ENCODE results near the gene LGI4.

The LGI4 gene

DNA sequence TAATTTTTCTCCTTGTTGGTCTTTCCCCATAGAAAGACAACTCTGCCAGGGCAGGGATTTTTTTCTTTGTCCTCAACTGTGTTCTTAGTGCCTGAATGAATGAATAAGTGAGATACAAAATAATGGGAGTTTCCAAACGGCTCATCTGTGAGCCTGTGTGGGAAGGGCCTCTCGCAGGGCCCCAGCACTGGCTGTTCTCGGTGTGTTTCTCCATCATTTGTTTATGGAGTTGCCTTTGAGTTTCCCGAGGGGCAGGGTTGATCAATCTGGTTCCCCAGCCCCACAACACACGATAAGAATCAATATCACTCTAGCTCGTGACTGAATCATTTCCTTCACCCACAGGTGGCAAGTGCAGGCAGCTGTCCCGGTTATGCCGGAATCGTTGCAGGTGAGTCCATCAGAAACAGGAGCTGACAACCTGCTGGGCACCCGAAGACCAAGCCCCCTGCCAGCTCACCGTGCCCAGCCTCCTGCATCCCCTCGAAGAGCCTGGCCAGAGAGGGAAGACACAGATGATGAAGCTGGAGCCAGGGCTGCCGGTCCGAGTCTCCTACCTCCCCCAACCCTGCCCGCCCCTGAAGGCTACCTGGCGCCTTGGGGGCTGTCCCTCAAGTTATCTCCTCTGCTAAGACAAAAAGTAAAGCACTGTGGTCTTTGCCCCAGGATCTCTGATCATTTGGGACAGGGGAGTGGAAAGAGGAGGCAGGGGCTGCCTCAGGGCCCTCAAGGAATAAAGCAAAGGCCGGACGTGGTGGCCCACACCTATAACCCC is 34.5 kb upstream of the LGI4 start:
- peaks cover 34% of the 10 kb centered on the region for H3K9me3 Mint-ChIP-seq
- TF ChIP-seq, protein P1, sequence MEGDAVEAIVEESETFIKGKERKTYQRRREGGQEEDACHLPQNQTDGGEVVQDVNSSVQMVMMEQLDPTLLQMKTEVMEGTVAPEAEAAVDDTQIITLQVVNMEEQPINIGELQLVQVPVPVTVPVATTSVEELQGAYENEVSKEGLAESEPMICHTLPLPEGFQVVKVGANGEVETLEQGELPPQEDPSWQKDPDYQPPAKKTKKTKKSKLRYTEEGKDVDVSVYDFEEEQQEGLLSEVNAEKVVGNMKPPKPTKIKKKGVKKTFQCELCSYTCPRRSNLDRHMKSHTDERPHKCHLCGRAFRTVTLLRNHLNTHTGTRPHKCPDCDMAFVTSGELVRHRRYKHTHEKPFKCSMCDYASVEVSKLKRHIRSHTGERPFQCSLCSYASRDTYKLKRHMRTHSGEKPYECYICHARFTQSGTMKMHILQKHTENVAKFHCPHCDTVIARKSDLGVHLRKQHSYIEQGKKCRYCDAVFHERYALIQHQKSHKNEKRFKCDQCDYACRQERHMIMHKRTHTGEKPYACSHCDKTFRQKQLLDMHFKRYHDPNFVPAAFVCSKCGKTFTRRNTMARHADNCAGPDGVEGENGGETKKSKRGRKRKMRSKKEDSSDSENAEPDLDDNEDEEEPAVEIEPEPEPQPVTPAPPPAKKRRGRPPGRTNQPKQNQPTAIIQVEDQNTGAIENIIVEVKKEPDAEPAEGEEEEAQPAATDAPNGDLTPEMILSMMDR (IDR thresholded peaks at IDR 0.05), result no peak
- peak overlapping the region; percentile 8 for H3K27ac Mint-ChIP-seq
- peaks cover 40% of the 10 kb centered on the region for H3K36me3 Mint-ChIP-seq (ENCODE audit: low read depth)
- peaks cover 4% of the 10 kb centered on the region for H3K27me3 Mint-ChIP-seq (ENCODE audit: low read depth, poor library complexity)
- H3K4me1 Mint-ChIP-seq, result no peaks in the 10 kb centered on the region
- DNase-seq, result no peak
- H3K4me3 Mint-ChIP-seq, result no peak overlapping the region

DNA sequence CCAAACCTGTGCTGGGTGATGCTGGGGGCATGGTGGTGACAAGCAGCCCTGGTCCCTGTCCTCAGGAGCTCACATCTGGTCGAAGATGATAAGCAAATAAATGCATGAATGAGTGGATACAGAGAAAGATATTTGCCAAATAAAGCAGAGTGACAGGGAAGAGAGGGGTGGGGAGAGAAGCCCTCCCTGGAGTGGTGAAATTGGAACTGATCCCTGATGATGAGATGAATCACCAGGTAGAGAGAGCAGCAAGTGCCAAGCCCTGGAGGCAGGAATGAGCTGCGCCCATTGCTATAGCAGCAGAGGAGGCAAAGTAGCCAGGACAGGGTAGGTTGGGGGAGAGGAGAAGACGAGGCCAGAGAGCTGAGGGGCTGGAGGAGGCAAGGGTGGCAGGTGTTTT is 33.3 kb upstream of the LGI4 start:
- Mint-ChIP-seq H3K36me3 (ENCODE audit: low read depth) (peaks cover 52% of the 10 kb centered on the region), H3K4me3 (no peak overlapping the region), H3K27me3 (ENCODE audit: low read depth, poor library complexity) (peaks cover 4% of the 10 kb centered on the region), H3K9me3 (peaks cover 35% of the 10 kb centered on the region), H3K4me1 (no peaks in the 10 kb centered on the region), H3K27ac (peak overlapping the region; percentile 79)
- TF ChIP-seq, protein P1 (IDR thresholded peaks at IDR 0.05), result no peak
- DNase-seq, result no peak

DNA sequence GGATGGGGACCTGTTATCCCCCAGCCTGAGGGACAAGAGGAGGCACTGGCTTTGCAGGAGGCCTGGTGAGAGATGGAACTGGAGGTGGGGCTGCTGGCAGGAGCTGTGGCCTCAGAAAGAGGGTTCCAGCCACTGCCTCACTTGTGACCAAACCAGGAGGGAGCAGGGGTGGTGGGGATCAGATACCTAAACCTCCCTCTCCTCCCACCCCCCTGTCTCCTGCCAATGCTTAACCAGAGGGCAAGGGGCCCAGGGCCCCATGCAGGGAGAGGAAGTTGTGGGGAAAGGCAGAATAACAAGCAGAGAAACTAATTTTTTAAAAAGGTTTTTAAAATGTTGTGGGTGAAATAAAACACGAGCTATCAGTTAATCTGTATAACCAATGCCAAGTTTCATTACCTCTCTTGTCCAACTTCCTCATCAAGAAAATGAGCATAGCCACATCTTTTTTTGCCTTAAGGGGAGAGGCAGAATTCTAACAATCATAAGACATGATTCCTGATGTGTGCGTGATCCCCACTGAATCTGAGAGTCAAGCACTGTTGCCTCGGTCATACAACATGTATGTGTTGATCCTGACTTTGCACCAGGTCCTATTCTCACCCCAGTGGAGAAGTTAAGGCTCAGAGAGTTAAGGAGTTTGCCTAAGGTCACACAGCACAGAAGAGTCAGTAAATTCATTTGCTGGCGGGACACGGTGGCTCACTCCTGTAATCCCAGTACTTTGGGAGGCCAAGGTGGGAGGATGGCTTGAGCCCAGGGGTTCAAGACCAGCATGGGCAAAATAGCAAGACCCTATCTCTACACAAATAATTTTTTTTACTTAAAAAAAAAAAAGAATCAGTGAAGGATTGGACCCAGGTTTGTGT is 32.6 kb upstream of the LGI4 start:
- Mint-ChIP-seq H3K4me3 (no peak overlapping the region), H3K27ac (peak overlapping the region; percentile 48), H3K9me3 (peaks cover 34% of the 10 kb centered on the region), H3K36me3 (ENCODE audit: low read depth) (peaks cover 54% of the 10 kb centered on the region), H3K27me3 (ENCODE audit: low read depth, poor library complexity) (peaks cover 4% of the 10 kb centered on the region), H3K4me1 (no peaks in the 10 kb centered on the region)
- TF ChIP-seq, protein P1 (IDR thresholded peaks at IDR 0.05), result no peak
- DNase-seq, result no peak

DNA sequence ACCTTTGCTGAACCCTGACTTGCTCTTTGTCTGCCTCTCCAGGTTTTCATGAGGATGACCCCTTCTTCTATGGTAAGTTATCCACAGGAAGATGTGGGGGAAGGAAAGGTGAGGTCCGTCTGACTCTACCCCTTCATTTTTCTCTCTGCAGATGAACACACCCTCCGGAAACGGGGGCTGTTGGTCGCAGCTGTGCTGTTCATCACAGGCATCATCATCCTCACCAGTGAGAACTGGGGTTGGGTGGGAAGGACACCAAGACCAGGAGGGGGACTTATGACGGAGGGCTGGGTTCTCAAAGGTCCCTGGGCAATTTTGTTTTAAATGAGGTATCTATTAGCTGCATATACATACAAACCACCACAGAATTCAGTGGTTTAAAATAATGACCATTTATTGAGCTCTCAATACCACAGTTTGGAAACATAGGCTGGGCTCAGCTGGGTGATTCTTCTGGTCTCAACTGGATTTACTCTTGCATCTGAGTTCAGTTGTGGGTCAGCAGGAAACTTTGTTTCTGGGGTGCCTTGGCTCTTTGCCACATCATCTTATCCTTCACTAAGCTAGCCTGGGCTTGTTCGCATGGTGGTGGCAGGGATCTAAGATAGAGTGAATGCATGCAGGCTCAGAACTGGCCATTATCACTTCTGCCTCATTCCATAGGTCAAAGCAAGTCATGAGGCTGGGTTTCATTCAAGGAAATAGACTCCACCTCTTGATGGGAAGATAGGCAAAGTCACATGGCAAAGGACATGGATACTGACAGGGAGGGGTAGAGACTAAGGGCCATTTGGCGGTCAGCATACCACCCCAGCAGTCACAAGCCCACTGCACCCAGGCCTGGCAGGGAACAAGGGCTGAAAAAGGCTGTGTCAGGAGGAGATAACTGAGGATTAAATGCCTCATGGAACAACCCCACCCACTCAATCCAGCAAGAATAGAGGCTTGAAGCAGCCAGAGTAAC is 31.5 kb upstream of the LGI4 start:
- H3K4me3 Mint-ChIP-seq, result no peak overlapping the region

More for the DNA sequence above, 31.5 kb upstream of the LGI4 start:
- TF ChIP-seq, protein P1 (IDR thresholded peaks at IDR 0.05), result no peak
- Mint-ChIP-seq H3K27ac (peak overlapping the region; percentile 48), H3K4me1 (no peaks in the 10 kb centered on the region), H3K36me3 (ENCODE audit: low read depth) (peaks cover 59% of the 10 kb centered on the region), H3K27me3 (ENCODE audit: low read depth, poor library complexity) (peaks cover 4% of the 10 kb centered on the region), H3K9me3 (peaks cover 39% of the 10 kb centered on the region)
- DNase-seq, result no peak

All from nephron progenitor cell (in vitro differentiated cells).